Progenitor cell of endocrine pancreas (in vitro differentiated cells): ENCODE data around the gene MRLN. TPM values are rescaled to one million over a fixed set of nuclear protein-coding genes. Genes with fewer than 3 reads are reported as not detected.

Experiments
- DNase-seq: peaks from one replicate; pipeline ENCODE4 v3.0.0; 2021; ENCODE audit warnings: low spot score; ENCODE audit not compliant: unreplicated experiment
- H3K27ac Mint-ChIP-seq: 2 replicates; pipeline ENCODE4 v1.8.0; 2021; ENCODE audit warnings: mild to moderate bottlenecking, moderate library complexity, mixed read lengths
- H3K27me3 Mint-ChIP-seq: 2 replicates; pipeline ENCODE4 v1.8.0; 2021; ENCODE audit warnings: mixed read lengths
- H3K36me3 Mint-ChIP-seq: 2 replicates; pipeline ENCODE4 v1.8.0; 2022; ENCODE audit warnings: mixed read lengths; ENCODE audit not compliant: insufficient read depth
- H3K4me1 Mint-ChIP-seq: 2 replicates; pipeline ENCODE4 v1.8.0; 2021; ENCODE audit warnings: low read depth, mixed read lengths
- H3K4me3 Mint-ChIP-seq: 2 replicates; pipeline ENCODE4 v1.8.0; 2021; ENCODE audit warnings: low read depth, mild to moderate bottlenecking, moderate library complexity, mixed read lengths
- H3K9me3 Mint-ChIP-seq: 2 replicates; pipeline ENCODE4 v1.8.0; 2021; ENCODE audit warnings: low read depth, mixed read lengths
- total RNA-seq: library from RNA; stranded (reverse); gene quantifications from 2 replicates; pipeline ENCODE4 v1.2.1, GENCODE V29; 2021
- TF ChIP-seq, protein P1 (sequence below): fragments of 200-600 bp; sonication (generic); IDR thresholded peaks from one replicate; pipeline ENCODE4 v1.5.0; 2021; ENCODE audit warnings: antibody characterized with exemption, mild to moderate bottlenecking; ENCODE audit not compliant: unreplicated experiment

MRLN gene
- total RNA-seq, 1 donor from 2014 or later, result not detected

DNA sequence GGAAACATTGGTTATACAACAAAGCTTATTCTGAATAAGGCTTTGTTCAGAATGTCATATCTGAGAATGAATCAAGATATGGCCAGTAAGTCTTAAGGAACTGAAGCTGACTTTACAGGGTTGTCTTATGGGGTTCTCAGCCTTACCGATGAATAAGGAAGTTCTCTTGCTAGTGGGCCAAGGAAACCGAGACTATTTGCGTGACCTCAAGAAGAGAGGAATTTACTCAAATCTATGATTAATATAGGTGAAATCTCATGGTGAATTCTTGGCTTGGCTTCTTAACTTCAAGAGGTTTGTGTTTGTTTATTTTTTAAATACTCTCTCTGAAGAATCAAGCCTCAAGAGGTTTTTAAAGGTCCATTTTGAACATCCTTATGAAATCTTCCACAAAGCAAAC lies 4.7 kb upstream of the MRLN start:
- Mint-ChIP-seq H3K36me3 (peaks cover 1% of the 10 kb centered on the region), H3K27ac (no peak overlapping the region), H3K4me3 (no peak overlapping the region), H3K9me3 (peaks cover 6% of the 10 kb centered on the region), H3K4me1 (peaks cover 9% of the 10 kb centered on the region), H3K27me3 (no peaks in the 10 kb centered on the region)
- TF ChIP-seq, protein P1, sequence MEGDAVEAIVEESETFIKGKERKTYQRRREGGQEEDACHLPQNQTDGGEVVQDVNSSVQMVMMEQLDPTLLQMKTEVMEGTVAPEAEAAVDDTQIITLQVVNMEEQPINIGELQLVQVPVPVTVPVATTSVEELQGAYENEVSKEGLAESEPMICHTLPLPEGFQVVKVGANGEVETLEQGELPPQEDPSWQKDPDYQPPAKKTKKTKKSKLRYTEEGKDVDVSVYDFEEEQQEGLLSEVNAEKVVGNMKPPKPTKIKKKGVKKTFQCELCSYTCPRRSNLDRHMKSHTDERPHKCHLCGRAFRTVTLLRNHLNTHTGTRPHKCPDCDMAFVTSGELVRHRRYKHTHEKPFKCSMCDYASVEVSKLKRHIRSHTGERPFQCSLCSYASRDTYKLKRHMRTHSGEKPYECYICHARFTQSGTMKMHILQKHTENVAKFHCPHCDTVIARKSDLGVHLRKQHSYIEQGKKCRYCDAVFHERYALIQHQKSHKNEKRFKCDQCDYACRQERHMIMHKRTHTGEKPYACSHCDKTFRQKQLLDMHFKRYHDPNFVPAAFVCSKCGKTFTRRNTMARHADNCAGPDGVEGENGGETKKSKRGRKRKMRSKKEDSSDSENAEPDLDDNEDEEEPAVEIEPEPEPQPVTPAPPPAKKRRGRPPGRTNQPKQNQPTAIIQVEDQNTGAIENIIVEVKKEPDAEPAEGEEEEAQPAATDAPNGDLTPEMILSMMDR, result no peak
- DNase-seq, result no peak

DNA sequence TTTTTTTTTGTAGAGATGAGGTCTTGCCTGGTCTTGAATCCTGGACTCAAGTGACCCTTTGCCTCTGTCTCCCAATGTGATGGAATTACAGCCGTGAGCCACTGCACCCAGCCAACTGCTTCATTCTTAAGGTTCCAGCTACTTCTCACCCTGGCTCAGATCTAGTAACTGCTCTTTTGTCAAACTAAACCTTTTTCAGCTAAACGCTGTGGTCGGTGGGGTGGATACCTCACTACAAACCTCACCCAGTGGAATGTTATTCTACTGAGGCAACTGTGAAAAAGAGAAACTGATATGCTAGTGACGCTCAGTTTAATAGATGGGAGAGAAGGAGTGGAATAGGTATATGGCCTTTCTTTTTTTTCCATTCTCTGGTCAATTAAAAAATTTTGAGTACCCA lies 1.7 kb upstream of the MRLN start:
- H3K4me1 Mint-ChIP-seq, result no peaks in the 10 kb centered on the region
- H3K36me3 Mint-ChIP-seq, result no peaks in the 10 kb centered on the region
- DNase-seq, result no peak
- no peaks in the 10 kb centered on the region for H3K9me3 Mint-ChIP-seq
- no peak overlapping the region for H3K4me3 Mint-ChIP-seq
- H3K27me3 Mint-ChIP-seq, result no peaks in the 10 kb centered on the region
- H3K27ac Mint-ChIP-seq, result no peak overlapping the region
- TF ChIP-seq, protein P1, result no peak

DNA sequence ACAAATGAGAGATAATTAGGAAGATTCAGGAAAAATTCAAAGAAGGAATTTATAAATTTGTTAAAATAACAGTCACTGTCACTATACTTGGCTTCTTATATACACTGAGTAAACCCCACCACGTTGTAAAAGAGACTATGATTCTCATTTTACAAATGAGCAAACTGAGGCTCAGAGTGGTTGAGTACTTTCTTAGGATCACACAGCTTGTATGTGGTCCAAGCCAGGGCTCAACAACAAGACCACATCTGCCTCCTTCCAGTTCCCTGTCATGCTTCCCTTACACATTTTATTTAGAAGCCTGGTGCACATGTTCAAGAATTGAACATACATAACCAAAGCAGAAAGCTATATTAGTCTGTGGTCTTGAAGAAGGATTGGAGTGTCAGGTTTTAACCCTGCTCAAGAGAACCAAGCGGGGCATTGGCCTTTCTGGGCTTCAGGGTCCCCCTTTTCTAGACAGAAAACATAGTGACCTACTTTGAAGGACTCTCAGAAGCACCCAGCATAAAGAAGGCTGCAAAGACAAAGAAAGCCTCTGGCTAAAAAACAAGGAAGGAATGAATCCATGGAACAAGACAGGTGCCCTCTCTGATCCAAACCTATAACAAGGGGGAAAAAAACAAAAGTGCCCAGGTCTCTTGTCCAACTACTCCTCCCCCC lies 846 bp downstream of the MRLN start:
- H3K4me3 Mint-ChIP-seq, result no peak overlapping the region
- TF ChIP-seq, protein P1, result no peak
- H3K27me3 Mint-ChIP-seq, result no peaks in the 10 kb centered on the region
- H3K9me3 Mint-ChIP-seq, result no peaks in the 10 kb centered on the region
- no peaks in the 10 kb centered on the region for H3K4me1 Mint-ChIP-seq
- no peaks in the 10 kb centered on the region for H3K36me3 Mint-ChIP-seq
- no peak overlapping the region for H3K27ac Mint-ChIP-seq
- no peak for DNase-seq

DNA sequence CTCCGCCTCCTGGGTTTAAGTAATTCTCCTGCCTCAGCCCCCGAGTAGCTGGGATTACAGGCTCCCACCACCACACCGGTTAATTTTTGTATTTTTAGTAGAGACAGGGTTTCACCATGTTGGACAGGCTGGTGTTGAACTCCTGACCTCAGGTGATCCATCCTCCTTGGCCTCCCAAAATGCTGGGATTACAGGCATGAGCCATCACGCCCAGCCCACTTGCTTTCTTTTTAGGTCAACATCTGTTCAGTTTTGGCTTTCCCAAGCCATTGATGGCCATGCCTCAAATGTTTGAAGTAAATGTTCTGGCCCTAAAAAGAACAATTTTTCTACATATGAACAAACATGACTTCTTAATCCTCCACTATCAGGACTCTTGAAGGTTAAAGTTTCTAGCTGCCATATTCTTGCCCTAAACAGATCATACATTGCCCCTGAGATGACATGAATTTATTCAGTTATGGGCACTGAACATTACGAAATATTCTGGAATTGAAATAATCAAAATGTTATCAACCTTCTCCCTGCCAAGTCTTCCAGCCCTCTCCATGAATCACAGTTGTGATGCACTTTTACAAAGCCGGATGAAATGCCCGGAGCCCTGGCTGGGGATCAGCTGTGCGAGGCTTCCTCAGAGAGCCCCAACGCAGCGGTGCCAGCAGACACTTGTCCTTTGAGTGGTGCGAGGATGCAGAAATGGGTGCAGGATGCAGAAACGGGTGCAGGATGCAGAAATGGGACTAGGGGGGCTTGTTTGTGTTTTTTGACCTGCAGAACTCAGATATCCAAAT lies 2.9 kb downstream of the MRLN start:
- no peak for DNase-seq
- Mint-ChIP-seq H3K4me3 (no peak overlapping the region), H3K4me1 (no peaks in the 10 kb centered on the region), H3K36me3 (no peaks in the 10 kb centered on the region), H3K27ac (no peak overlapping the region), H3K9me3 (no peaks in the 10 kb centered on the region), H3K27me3 (no peaks in the 10 kb centered on the region)
- TF ChIP-seq, protein P1, result no peak

DNA sequence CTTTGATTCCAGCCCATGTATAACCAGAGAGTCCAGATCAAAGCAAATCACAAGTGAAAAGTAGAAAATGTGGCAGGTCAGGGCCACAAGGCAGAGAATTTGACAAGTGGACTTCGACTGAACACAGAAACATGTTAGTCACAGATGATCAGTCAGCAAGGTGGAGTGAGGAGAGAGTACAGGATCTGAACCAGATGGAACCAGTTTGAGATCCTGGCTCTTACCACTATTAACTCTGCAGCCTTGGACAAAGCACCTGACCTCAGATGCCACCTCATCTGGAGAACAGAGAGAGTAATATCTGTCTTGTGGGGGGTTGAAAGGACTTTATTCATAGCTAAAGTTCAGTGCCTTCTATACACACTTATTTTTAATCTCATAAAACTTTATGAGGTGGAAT lies 4.4 kb downstream of the MRLN start:
- Mint-ChIP-seq H3K27me3 (no peaks in the 10 kb centered on the region), H3K4me3 (no peak overlapping the region), H3K9me3 (no peaks in the 10 kb centered on the region), H3K4me1 (no peaks in the 10 kb centered on the region), H3K36me3 (no peaks in the 10 kb centered on the region), H3K27ac (no peak overlapping the region)
- DNase-seq, result no peak
- TF ChIP-seq, protein P1, result no peak
